Measurements from ENCODE around the gene CPNE8. TPM values are rescaled to one million over a fixed set of nuclear protein-coding genes. Genes with fewer than 3 reads are reported as not detected.
"Not testable (repeated sequence)": the region's sequence is repeated elsewhere in the genome, so short reads cannot be mapped to it uniquely, and the experiment has no call there.

CPNE8 gene
- total and polyA plus RNA-seq, 2 experiments from 2014 or later: 5.9 to 14.5 TPM

DNA sequence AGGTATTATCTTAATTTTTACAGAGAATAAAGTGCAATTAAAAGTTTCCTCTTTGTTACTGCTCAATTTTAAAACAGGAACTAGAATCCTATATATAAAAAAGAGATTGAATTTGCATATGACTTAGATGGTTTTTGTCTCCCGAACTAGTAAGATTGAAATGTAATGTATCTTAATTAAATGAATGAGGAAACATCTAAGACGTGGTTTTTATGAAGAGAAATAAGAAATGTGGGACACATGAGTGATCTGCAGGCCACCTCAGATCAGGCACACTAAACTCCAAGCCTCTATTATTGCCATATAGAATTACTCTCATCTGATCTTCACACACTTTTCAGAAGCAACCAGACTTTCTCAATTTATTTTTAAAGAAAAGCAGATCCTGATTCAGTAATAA is 158.6 kb downstream of the CPNE8 start:
- H4K20me1 ChIP-seq (ENCODE audit: insufficient read depth, poor library complexity, severe bottlenecking): no peaks in the 10 kb centered on the region
- no peaks in the 10 kb centered on the region for H3K9me3 ChIP-seq (ENCODE audit: low read depth)
- no peak overlapping the region for H3K4me2 ChIP-seq
- no peak overlapping the region for H3K4me3 ChIP-seq
- H3K4me1 ChIP-seq (ENCODE audit: insufficient read depth): no peaks in the 10 kb centered on the region
- no peaks in the 10 kb centered on the region for H3K27me3 ChIP-seq
- H3K79me2 ChIP-seq: no peaks in the 10 kb centered on the region
- TF ChIP-seq CTCF (IDR thresholded peaks at IDR 0.05; ENCODE audit: poor library complexity) (no peak), EZH2 (IDR thresholded peaks at IDR 0.05; ENCODE audit: borderline replicate concordance) (no peak), EZH2phosphoT487 (IDR thresholded peaks at IDR 0.05; ENCODE audit: low read depth, severe bottlenecking, unreplicated experiment) (no peak)
- WGBS (ENCODE audit: low lambda C conversion rate, missing lambda C conversion rate): 85% methylated on average over 2 of the region's 2 CpGs
- DNase-seq (ENCODE audit: low spot score): no peak
- no peaks in the 10 kb centered on the region for H3K36me3 ChIP-seq (replicated peaks; ENCODE audit: insufficient read depth, low read depth)
- H3K27ac ChIP-seq: no peak overlapping the region
- H3K9me2 ChIP-seq (replicated peaks; ENCODE audit: insufficient read depth): no peaks in the 10 kb centered on the region
- H2AFZ ChIP-seq: no peak overlapping the region

DNA sequence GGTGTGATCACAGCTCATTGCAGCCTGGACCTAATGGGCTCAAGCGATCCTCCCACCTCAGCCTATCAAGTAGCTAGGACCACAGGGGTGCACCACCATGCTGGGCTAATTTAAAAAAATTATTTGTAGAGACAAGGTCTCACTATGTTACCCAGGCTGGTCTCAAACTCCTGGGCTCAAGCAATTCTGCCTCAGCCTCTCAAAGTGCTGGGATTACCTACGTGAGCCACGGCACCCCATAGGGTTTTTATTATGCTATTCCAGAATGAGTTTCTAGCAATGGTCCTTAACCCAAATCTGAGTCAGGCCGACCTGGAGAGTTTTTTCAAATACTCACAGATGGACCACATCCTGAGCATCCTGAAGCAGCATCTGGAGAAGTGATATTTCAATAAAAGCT is 159.8 kb downstream of the CPNE8 start:
- Histone ChIP-seq H4K20me1 (ENCODE audit: insufficient read depth, poor library complexity, severe bottlenecking) (no peaks in the 10 kb centered on the region), H3K4me1 (ENCODE audit: insufficient read depth) (no peaks in the 10 kb centered on the region), H3K36me3 (replicated peaks; ENCODE audit: insufficient read depth, low read depth) (no peaks in the 10 kb centered on the region), H3K4me2 (no peak overlapping the region), H3K27ac (no peak overlapping the region), H3K4me3 (no peak overlapping the region), H2AFZ (no peak overlapping the region), H3K9me2 (replicated peaks; ENCODE audit: insufficient read depth) (no peaks in the 10 kb centered on the region), H3K79me2 (no peaks in the 10 kb centered on the region), H3K9me3 (ENCODE audit: low read depth) (no peaks in the 10 kb centered on the region), H3K27me3 (no peaks in the 10 kb centered on the region)
- no peak for DNase-seq (ENCODE audit: low spot score)
- 72% methylated on average over 4 of the region's 4 CpGs for WGBS (ENCODE audit: low lambda C conversion rate, missing lambda C conversion rate)
- no peak for TF ChIP-seq EZH2 (IDR thresholded peaks at IDR 0.05; ENCODE audit: borderline replicate concordance)
- TF ChIP-seq EZH2phosphoT487 (IDR thresholded peaks at IDR 0.05; ENCODE audit: low read depth, severe bottlenecking, unreplicated experiment): no peak
- TF ChIP-seq CTCF (IDR thresholded peaks at IDR 0.05; ENCODE audit: poor library complexity): no peak

- Histone ChIP-seq H3K27me3 (no peaks in the 10 kb centered on the region), H3K36me3 (replicated peaks; ENCODE audit: insufficient read depth, low read depth) (no peaks in the 10 kb centered on the region), H3K9me3 (ENCODE audit: low read depth) (no peaks in the 10 kb centered on the region), H3K4me2 (no peak overlapping the region), H3K27ac (no peak overlapping the region), H2AFZ (no peak overlapping the region), H3K4me3 (no peak overlapping the region), H3K9me2 (replicated peaks; ENCODE audit: insufficient read depth) (no peaks in the 10 kb centered on the region), H3K79me2 (no peaks in the 10 kb centered on the region), H4K20me1 (ENCODE audit: insufficient read depth, poor library complexity, severe bottlenecking) (no peaks in the 10 kb centered on the region), H3K4me1 (ENCODE audit: insufficient read depth) (no peaks in the 10 kb centered on the region)
- TF ChIP-seq EZH2phosphoT487 (IDR thresholded peaks at IDR 0.05; ENCODE audit: low read depth, severe bottlenecking, unreplicated experiment) (no peak), CTCF (IDR thresholded peaks at IDR 0.05; ENCODE audit: poor library complexity) (no peak), EZH2 (IDR thresholded peaks at IDR 0.05; ENCODE audit: borderline replicate concordance) (no peak)
- whole genome bisulfite sequencing (ENCODE audit: low lambda C conversion rate, missing lambda C conversion rate): 63% methylated on average over 4 of the region's 4 CpGs
- no peak for DNase-seq (ENCODE audit: low spot score)
These were observed 161.3 kb downstream of the CPNE8 start for GRCh38 chr12:38744041-38744440.

DNA sequence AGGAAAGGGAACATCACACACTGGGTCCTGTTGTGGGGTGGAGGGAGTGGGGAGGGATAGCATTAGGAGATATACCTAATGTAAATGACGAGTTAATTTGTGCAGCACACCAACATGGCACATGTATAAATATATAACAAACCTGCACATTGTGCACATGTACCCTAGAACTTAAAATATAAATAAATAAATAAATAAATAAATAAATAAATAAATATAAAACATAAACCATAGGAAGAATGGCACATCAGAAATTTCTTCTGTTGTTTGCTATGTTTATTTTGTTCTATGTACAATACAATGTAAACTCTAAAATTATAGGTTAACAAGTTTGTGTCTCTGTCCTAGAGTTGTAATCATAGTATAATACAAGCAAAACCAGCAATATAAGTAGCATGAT is 162.9 kb downstream of the CPNE8 start:
- H3K9me2 ChIP-seq (replicated peaks; ENCODE audit: insufficient read depth); DNase-seq (ENCODE audit: low spot score); H3K4me1 ChIP-seq (ENCODE audit: insufficient read depth); H3K36me3 ChIP-seq (replicated peaks; ENCODE audit: insufficient read depth, low read depth); H3K27me3 ChIP-seq; H3K4me2 ChIP-seq; H3K4me3 ChIP-seq; H3K79me2 ChIP-seq; H3K27ac ChIP-seq; H4K20me1 ChIP-seq (ENCODE audit: insufficient read depth, poor library complexity, severe bottlenecking); H2AFZ ChIP-seq; H3K9me3 ChIP-seq (ENCODE audit: low read depth): not testable (repeated sequence)
- 85% methylated on average over 1 of the region's 1 CpG for WGBS (ENCODE audit: low lambda C conversion rate, missing lambda C conversion rate)

Measured in hepatocyte (in vitro differentiated cells).